K562 treated with DMSO at 1 percent for 12 hours (cell line): Measurements from ENCODE around the gene FOLR2. TPM values are rescaled to one million over a fixed set of nuclear protein-coding genes. Genes with fewer than 3 reads are reported as not detected.

Source experiments
- total RNA-seq: library from RNA; unstranded; fragments of 300-600 nt; gene quantifications from 2 replicates; pipeline ENCODE4 v1.2.3, GENCODE V29; 2022; ENCODE audit not compliant: insufficient read depth

Gene FOLR2
- not detected in 2 replicates for total RNA-seq

GRCh38 chr11:72216638-72217037 lies at the start of gene FOLR2:
Gene FOLR2, plus strand, starts transcription at chr11:72216794. Its CDS starts 1,791 bp downstream, at chr11:72218585.

GRCh38 chr11:72191961-72192381 lies 24.6 kb upstream of the FOLR2 start, which contains the start of gene FOLR1:
Gene FOLR1, plus strand, starts transcription at chr11:72192140. Its CDS starts 34 bp downstream, at chr11:72192174.

GRCh38 chr11:72224564-72225410 lies 8.2 kb downstream of the FOLR2 start, which contains the start of gene INPPL1:
Gene INPPL1, plus strand, starts transcription at chr11:72224767. Its CDS starts 218 bp downstream, at chr11:72224985.

GRCh38 chr11:72244060-72244360 lies 27.4 kb downstream of the FOLR2 start, which contains the start of gene PHOX2A:
Gene PHOX2A, minus strand, starts transcription at chr11:72244176. Its CDS starts 172 bp downstream, at chr11:72244004.

Other genes with a start within 250 kb of the FOLR2 start
- 4.1 and 11.1 TPM in 2 replicates for gene IL18BP, start 217.9 kb upstream of the FOLR2 start, total RNA-seq
- gene NUMA1, start 136.3 kb upstream of the FOLR2 start, total RNA-seq, result 67.0 and 140 TPM in 2 replicates
- 4.2 and 8.4 TPM in 2 replicates for gene LRRC51, start 135.9 kb upstream of the FOLR2 start, total RNA-seq
- gene LAMTOR1, start 113.5 kb upstream of the FOLR2 start, total RNA-seq, result 89.8 and 103 TPM in 2 replicates
- not detected in 2 replicates for gene TOMT, start 110.9 kb upstream of the FOLR2 start, total RNA-seq
- 48.3 and 57.6 TPM in 2 replicates for gene ANAPC15, start 104.1 kb upstream of the FOLR2 start, total RNA-seq
- not detected in 2 replicates for gene FOLR3, start 81.1 kb upstream of the FOLR2 start, total RNA-seq
- 17.4 and 22.8 TPM in 2 replicates for gene FOLR1, start 24.7 kb upstream of the FOLR2 start, total RNA-seq
- gene INPPL1, start 8.0 kb downstream of the FOLR2 start, total RNA-seq, result 42.4 and 90.5 TPM in 2 replicates
- gene PHOX2A, start 27.4 kb downstream of the FOLR2 start, total RNA-seq, result not detected in 2 replicates
- gene CLPB, start 217.7 kb downstream of the FOLR2 start, total RNA-seq, result 7.2 and 15.9 TPM in 2 replicates